Activated CD4-positive, alpha-beta T cell treated with anti-CD3 and anti-CD28 coated beads, Interleukin-2, amount 50 U/mL, for 16 hours (primary cell): Measurements from ENCODE around the gene RFNG.
A peak's percentile ranks its signal among the peaks of the same experiment; 100 is the strongest.

Experiments used
- DNase-seq: peaks from one replicate; pipeline ENCODE4 v3.0.0-alpha.2; 2020

RFNG gene

GRCh38 chr17:82077617-82078358 lies 26.2 kb upstream of the RFNG start:
- DNase-seq = no peak

DNA sequence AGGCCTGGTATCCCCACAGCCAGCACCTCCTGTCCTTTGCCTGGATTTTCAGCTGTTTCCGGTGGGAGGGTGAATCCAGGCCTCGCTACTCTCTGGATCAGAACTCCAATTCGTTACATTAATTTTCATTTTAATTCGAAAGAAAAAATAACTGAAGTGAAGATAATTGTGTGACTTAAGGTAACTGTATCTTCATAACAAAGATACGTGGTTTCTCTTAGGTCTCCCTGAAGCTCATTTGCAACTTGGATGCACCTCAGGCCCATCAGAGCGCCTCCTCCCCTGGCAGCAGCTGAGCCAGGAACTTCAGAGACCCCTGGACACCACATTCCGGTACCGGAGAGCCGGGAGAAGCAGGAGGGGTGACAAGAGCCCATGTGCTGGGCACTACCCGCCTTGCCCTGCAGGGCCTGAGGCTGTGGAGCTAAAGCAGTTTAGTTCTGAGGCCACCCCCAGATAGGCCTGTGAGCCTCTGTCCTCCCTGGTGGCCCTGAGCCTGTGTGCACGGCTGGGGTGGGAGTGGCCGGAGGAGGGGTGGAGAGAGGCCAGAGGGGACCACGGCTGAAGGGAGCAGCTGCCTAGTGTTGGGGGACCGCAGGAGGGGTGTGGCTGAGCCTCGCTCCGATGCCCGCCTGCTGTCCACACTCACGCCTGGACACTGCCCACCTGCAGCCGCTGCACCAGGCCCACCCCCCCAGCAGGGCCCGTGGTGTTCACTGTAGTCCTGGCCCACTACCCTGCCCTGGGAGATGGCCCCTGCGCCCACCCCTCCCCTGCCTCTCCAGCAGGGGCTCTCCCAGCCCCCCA lies 25.4 kb upstream of the RFNG start:
- DNase-seq = no peak

DNA sequence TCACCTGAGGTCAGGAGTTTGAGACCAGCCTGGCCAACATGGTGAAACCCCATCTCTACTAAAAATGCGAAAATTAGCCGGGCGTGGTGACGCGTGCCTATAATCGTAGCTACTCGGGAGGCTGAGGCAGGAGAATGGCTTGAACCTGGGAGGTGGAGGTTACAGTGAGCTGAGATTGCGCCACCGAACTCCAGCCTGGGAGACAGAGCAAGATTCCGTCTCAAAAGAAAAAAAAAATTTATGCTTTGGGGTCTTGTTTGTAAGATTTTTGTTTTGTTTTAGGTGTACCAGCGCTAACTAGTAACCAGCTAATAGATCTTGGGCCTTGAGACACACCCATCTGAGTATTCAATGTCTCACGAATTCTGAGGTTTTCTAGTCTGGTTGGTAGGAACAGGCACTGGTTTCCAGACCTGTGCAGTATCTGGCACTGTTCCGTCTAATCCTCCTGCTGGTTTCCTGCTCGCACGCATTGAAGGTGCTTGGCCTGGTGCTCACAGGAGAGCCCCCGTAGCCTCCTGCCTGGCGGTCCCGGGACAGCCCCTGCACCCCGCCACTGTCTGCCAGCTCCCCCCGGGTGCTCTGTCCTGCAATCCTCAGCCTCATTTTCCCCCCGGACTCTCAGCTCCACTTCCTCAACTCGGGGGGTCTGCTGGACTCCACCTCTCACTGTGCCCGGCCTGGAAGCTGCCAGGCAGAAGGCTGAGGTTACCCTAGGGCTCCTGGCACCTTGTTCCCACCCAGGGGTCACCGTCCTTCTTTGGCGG lies 24.6 kb upstream of the RFNG start:
- no peak for DNase-seq

DNA sequence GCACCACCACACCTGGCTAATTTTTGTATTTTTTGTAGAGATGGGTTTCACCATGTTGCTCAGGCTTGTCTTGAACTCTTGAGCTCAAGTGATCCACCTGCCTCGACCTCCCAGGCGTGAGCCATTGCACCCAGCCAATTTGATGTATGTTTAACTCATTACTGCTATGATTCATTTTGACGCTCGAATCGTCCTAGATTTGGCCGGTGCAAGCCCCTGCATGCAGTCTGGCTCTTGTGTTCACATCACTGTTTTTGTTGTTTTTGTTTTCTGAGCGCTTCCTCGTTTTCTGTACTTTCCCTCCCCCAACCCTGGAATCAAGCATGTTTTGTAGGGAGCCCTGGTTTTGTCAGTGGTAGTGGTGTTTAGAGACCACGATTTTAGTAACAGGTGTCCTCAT lies 21.8 kb upstream of the RFNG start:
- DNase-seq = no peak

GRCh38 chr17:82072827-82073226 lies 21.2 kb upstream of the RFNG start:
- no peak for DNase-seq

DNA sequence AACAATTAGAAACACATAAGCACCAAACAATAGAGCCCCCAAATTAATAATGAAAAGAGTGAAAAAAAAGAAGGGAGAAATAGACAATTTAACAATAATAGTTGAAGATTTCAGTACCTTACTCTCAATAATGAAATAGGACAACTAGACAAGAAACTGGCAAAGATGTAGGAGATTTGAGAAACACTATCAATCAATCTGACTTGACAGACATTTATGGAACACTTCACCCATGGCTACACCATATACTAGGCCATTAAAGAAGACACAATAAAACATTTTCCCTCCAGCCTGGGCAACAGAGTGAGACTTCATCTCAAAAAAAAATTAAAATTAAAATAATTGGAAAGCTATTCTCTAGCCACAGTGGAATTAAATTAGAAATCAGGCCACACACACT lies 19.0 kb upstream of the RFNG start:
- no peak for DNase-seq

DNA sequence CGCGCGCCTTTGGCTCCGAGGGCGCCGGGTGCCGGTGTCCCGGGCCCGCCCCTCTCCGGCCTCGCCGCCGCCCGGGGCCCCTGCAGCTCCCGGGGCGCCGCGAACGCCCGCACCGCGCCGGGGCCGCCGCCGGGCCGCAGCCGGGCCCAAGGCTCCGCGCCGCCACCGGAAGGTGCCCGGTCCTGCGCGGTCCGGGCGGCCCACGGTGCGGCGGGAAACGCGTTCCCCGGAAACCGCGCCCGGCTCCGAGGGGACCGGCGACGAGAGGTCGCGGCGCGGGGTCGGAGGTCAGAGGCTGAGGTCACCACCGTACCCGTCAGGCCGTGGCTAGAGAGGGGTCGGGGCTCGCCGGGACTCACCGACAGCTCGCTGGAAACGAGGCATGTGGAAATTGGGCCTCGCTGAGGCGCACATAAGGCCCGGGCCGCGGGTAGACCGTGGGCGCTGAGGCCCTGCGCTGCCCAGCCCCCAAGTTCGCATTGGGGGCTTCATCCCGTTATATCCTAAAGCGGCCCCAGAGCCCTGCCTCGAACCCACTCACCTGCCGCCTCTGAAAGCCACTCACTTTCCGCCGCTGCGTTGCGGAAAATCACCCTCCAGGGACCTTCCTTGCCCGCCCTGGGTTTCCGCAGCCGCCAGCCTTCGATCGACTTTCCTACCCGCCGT lies 14.2 kb upstream of the RFNG start, which contains the start of gene DUS1L:
TSS of gene DUS1L (minus strand) at position 167 of the 666 bp plus-strand sequence. CDS start 745 bp downstream, outside the sequence.
- peak; percentile 71 for DNase-seq

GRCh38 chr17:82065193-82065637 lies 13.6 kb upstream of the RFNG start:
- DNase-seq = no peak

DNA sequence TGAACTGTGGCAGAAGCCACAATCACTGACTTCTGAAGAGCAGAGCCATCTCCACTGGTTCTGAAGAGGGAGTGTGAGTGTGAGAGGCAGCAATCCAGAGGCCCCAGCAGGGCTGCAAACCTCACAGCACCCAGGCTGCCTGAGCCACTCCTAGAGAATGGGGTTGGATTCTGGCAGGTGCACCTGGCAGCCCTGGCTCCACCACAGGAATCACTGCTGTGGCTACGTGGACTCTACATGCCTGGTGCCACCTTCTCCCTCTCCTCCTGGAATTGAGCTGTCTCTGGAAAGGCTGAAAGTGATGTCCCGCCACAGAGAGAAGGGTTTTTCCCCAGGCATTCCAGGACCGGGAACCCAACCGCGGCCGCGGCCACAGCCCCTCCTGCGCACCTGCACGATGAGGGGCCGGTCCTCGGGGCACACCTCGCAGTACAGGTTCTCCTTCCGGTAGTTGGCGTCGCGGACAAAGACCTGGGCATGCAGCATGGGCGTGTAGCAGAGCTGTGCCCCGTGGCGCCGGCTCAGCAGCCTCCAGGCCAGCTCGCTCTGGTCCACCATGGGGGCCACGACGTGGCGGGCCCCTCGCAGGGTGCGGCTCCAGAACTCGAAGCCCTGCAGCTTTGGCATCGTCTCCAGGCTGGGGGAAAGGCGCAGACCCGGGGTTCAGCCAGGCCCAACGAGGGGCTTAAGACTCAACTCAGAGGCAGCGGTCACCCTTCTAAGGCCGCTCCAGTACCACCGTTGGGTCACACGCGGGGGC lies 13.0 kb upstream of the RFNG start:
- no peak for DNase-seq

DNA sequence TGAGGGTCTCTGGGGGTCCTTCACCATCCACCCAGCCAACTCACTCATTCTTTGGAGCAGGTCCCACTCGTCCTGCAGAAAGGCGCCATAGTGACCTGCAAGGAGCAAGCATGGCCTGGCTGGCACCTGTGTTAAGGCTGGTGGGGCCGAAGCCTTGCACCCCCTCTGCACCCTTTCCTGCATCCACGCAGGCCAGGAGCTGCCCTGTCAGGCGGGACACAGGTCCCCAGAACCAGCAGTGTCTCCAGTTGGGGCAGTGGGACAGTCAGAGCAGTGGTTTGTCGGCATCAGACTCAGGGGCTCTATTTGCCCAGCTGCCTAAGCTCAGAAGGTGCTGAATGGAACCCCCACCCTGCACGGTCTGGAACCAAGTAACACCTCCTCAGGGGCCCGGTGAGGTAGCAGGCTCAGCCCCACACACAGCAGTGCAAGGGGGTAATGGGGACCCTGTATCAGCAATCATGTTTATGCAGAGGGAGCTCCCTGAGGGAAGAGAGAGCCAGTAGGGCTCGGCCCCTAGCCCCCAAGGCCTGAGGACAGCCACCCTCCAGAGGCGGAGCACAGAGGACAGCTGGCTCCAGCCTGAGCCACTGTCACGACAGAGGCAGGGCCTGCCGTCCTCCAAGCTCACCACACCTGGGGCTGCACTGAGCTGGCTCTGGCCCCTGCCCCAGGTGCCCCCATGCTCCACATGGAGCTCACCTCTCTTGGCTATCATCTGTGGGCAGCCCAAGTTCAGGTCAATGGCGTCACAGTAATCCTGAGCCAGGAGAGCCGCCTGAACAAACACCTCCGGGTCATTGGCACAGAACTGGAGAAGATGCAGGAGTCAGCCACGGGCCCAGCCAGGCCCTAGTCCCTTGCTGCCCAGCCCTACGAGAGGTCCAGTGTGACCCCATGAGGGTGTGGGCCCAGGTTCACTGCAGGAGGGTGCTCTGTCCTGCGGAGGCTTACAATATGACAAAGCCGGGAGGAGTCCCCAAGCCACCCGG lies 12.1 kb upstream of the RFNG start:
- DNase-seq = no peak

GRCh38 chr17:82062984-82063368 lies 11.4 kb upstream of the RFNG start:
- DNase-seq = no peak

GRCh38 chr17:82062076-82062983 lies 10.7 kb upstream of the RFNG start:
- no peak for DNase-seq

- DNase-seq = no peak
These were observed 9.7 kb upstream of the RFNG start for GRCh38 chr17:82061047-82061925.

- DNase-seq = no peak
These were observed 9.0 kb upstream of the RFNG start for GRCh38 chr17:82060614-82061013.

- DNase-seq = no peak
These were observed 8.4 kb upstream of the RFNG start for GRCh38 chr17:82060001-82060380.

DNA sequence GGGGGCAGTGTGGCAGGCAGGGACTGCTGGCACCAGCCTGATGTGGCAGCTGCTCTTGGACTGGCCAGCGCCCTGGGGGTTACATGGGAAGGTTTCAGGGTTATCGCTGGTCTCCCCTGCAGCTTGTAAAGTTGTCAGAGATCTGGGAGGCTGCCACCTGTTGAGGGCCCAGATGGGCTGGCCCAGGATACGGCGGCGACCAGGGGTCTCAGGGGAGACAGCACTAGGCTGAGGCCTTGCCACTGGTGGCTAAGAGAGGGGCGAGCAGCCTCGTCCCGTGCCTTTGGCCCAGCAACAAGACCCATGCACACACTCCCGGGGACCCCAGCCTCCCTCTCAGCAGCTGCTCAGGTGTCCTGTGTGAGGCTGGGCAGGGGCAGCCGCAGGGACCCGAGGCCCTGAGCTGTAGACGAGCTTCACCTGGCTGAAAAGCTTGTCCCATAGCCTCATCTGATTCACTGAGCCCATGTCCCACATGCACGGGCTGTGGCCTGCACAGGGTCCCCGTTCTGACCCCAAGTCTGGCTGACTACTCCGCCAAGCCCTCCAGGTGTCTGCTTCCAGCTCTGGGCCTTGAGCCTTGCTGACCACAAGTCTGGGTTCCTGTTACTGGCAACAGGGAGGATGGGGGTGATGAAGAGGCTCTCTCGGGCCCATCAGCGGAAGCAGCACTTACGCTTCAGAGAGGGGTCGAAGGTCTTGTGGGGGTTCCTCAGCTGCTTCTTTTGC lies 7.8 kb upstream of the RFNG start:
- DNase-seq = no peak

GRCh38 chr17:82058855-82059249 lies 7.2 kb upstream of the RFNG start:
- DNase-seq = no peak
